B cell (primary cell): ENCODE data around the gene POLE. TPM values are rescaled to one million over a fixed set of nuclear protein-coding genes. Genes with fewer than 3 reads are reported as not detected.
A peak's percentile ranks its signal among the peaks of the same experiment; 100 is the strongest.

Source experiments
- ATAC-seq: fragments of 200-7000 bp; cut with Tn5 transposase; one replicate; pipeline ENCODE4 v1.10.0; 2021; ENCODE audit warnings: low read depth, mild to moderate bottlenecking, moderate number of reproducible peaks, moderate library complexity
- CTCF ChIA-PET: fragments of 350-600 bp; sonication (Branson Sonifier 250); formaldehyde crosslinking; loops from one replicate; lab custom pipeline; 2021; ENCODE audit warnings: antibody characterized with exemption, inconsistent platforms; lab: Charles Lee
- POLR2A ChIA-PET: fragments of 350-600 bp; sonication (Branson Sonifier 250); formaldehyde crosslinking; loops from one replicate; lab custom pipeline; 2021; ENCODE audit warnings: antibody characterized with exemption; lab: Charles Lee
- DNase-seq: peaks from one replicate; pipeline ENCODE4 v3.0.0; 2013
- H2AFZ ChIP-seq: 2 replicates; pipeline ENCODE4 v1.6.1; 2012; ENCODE audit warnings: mild to moderate bottlenecking, low read depth, low read length; ENCODE audit not compliant: insufficient read depth, poor library complexity, severe bottlenecking
- H3K27ac ChIP-seq, 2 donors: 1 replicate in 1 of 2; 2 replicates in 1 of 2; pipeline ENCODE4 v1.5.1; 2012 to 2013; ENCODE audit warnings: low read length in 2 of 2, mild to moderate bottlenecking in 2 of 2, moderate library complexity in 1 of 2
- H3K27me3 ChIP-seq, 4 experiments: fragments of 200-600 bp in 1 of 4; sonication (generic) in 1 of 4; replicated peaks in 1 of 4; 1 replicate in 2 of 4; 2 replicates in 2 of 4; pipeline versions ENCODE4 v1.6.1 to v1.7.0; 2013 to 2016; ENCODE audit warnings: low read length in 3 of 4, mild to moderate bottlenecking in 2 of 4, mixed read lengths in 1 of 4, moderate library complexity in 1 of 4; ENCODE audit not compliant: insufficient read depth in 4 of 4, control insufficient read depth in 3 of 4; ENCODE audit errors: control extremely low read depth in 1 of 4
- H3K36me3 ChIP-seq, 2 experiments: replicated peaks in 1 of 2; 1 replicate in 1 of 2; 2 replicates in 1 of 2; pipeline versions ENCODE4 v1.6.1 to v1.7.1; 2013; ENCODE audit warnings: low read length in 1 of 2; ENCODE audit not compliant: insufficient read depth in 2 of 2, control insufficient read depth in 1 of 2; ENCODE audit errors: control extremely low read depth in 1 of 2, extremely low read depth in 1 of 2
- H3K4me1 ChIP-seq, 2 donors: fragments of 200-600 bp in 1 of 2; sonication (generic) in 1 of 2; 1 replicate in 1 of 2; 2 replicates in 1 of 2; pipeline versions ENCODE4 v1.5.1 to v1.6.1; 2013 to 2017; ENCODE audit warnings: low read length in 2 of 2; ENCODE audit not compliant: control insufficient read depth in 2 of 2, insufficient read depth in 2 of 2
- H3K4me2 ChIP-seq: replicated peaks from 2 replicates; pipeline ENCODE3; 2012; ENCODE audit warnings: mild to moderate bottlenecking, low read depth, low read length; ENCODE audit not compliant: poor library complexity, severe bottlenecking
- H3K4me3 ChIP-seq, 5 experiments: fragments of 200-600 bp in 1 of 5; sonication (generic) in 1 of 5; 1 replicate in 3 of 5; 2 replicates in 2 of 5; pipeline versions ENCODE4 v1.5.1 to v1.7.0; 2011 to 2016; ENCODE audit warnings: low read length in 4 of 5, mild to moderate bottlenecking in 4 of 5, low read depth in 2 of 5, control low read depth in 1 of 5, moderate library complexity in 1 of 5; ENCODE audit not compliant: insufficient read depth in 1 of 5; ENCODE audit errors: control extremely low read depth in 1 of 5, extremely low read depth in 1 of 5
- H3K79me2 ChIP-seq: fragments of 200-600 bp; sonication (generic); one replicate; pipeline ENCODE4 v1.6.0; 2016; ENCODE audit warnings: low read length; ENCODE audit not compliant: control insufficient read depth, insufficient read depth
- H3K9ac ChIP-seq: fragments of 200-600 bp; sonication (generic); 2 replicates; pipeline ENCODE4 v1.6.1; 2017; ENCODE audit warnings: mild to moderate bottlenecking, low read length, moderate library complexity
- H3K9me3 ChIP-seq, 3 donors: one replicate each; pipeline versions ENCODE4 v1.6.1 to v1.7.1; 2013; ENCODE audit warnings: low read length in 2 of 3; ENCODE audit not compliant: control insufficient read depth in 2 of 3, insufficient read depth in 1 of 3; ENCODE audit errors: control extremely low read depth in 1 of 3
- H4K20me1 ChIP-seq: 2 replicates; pipeline ENCODE4 v1.6.0; 2012; ENCODE audit warnings: mild to moderate bottlenecking, low read length; ENCODE audit not compliant: insufficient read depth, control insufficient read depth, poor library complexity, severe bottlenecking
- H3K27ac Mint-ChIP-seq: one replicate; pipeline ENCODE4 v1.8.0; 2021; ENCODE audit warnings: mixed read lengths
- H3K27me3 Mint-ChIP-seq: one replicate; pipeline ENCODE4 v1.8.0; 2021; ENCODE audit warnings: mixed read lengths
- H3K4me1 Mint-ChIP-seq: one replicate; pipeline ENCODE4 v1.8.0; 2021; ENCODE audit warnings: mixed read lengths
- H3K4me3 Mint-ChIP-seq: one replicate; pipeline ENCODE4 v1.8.0; 2021; ENCODE audit warnings: mixed read lengths
- H3K9me3 Mint-ChIP-seq: one replicate; pipeline ENCODE4 v1.8.0; 2022; ENCODE audit warnings: mixed read lengths; ENCODE audit not compliant: insufficient read depth
- EZH2 ChIP-seq: IDR thresholded peaks from 2 replicates; pipeline ENCODE4 v1.6.1; 2012; ENCODE audit warnings: borderline replicate concordance, low read depth, mild to moderate bottlenecking, moderate library complexity, low read length; ENCODE audit not compliant: insufficient read depth, poor library complexity, severe bottlenecking
- WGBS: methylation state at CpG from one replicate; pipeline ENCODE4 v1.1.5; 2013; ENCODE audit warnings: missing lambda C conversion rate; ENCODE audit not compliant: insufficient coverage; 5-methylcytosine and 5-hydroxymethylcytosine counted together
- intact Hi-C: fragments of 100-400 bp; cut with micrococcal nuclease; formaldehyde crosslinking; loops from one replicate; pipeline ENCODE4 v1.10.0; 2022
- polyA plus RNA-seq: library from polyadenylated mRNA; depleted of rRNA; stranded (reverse); fragments of >200 nt; gene quantifications from 2 replicates; pipeline ENCODE4 v1.2.3, GENCODE V29; 2012
- total RNA-seq, 2 donors: library from RNA; stranded (reverse); fragments of 120-200 nt in 1 of 2; gene quantifications; 1 replicate in 1 of 2; 2 replicates in 1 of 2; pipeline versions ENCODE4 v1.2.3 to v1.2.4, GENCODE V29; 2013 to 2022
- TF ChIP-seq, protein P1 (sequence below): fragments of 200-600 bp; IDR thresholded peaks from one replicate; pipeline ENCODE4 v1.8.0; 2022; ENCODE audit warnings: antibody characterized with exemption, mild to moderate bottlenecking

Gene POLE
- total and polyA plus RNA-seq, 2 donors (not counting 1 experiment from before 2014, with no cell fraction given) = 32.0 to 62.0 TPM

DNA sequence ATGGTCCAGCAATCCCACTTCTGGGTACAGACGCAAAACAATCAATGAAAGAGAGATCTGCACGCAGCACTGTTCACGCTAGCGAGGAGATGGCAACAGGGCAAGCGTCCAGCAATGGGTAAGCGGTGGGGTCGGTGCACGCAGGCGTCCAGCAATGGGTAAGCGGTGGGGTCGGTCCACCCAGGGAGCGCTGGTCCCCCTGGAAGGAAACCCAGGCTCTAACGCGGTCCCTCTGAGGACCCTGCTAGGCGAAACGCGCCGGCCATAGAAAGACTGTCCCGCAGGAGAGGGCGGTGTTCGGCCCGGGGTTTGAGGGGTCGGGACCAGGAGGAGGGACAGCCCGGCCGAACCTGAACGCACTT, 22.9 kb upstream of the POLE start:
- peaks cover 44% of the 10 kb centered on the region for H3K79me2 ChIP-seq
- H3K36me3 ChIP-seq = peaks cover 3 to 5% of the 10 kb centered on the region in 2 experiments
- no peak for TF ChIP-seq EZH2
- TF ChIP-seq, protein P1, sequence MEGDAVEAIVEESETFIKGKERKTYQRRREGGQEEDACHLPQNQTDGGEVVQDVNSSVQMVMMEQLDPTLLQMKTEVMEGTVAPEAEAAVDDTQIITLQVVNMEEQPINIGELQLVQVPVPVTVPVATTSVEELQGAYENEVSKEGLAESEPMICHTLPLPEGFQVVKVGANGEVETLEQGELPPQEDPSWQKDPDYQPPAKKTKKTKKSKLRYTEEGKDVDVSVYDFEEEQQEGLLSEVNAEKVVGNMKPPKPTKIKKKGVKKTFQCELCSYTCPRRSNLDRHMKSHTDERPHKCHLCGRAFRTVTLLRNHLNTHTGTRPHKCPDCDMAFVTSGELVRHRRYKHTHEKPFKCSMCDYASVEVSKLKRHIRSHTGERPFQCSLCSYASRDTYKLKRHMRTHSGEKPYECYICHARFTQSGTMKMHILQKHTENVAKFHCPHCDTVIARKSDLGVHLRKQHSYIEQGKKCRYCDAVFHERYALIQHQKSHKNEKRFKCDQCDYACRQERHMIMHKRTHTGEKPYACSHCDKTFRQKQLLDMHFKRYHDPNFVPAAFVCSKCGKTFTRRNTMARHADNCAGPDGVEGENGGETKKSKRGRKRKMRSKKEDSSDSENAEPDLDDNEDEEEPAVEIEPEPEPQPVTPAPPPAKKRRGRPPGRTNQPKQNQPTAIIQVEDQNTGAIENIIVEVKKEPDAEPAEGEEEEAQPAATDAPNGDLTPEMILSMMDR = no peak
- ATAC-seq = no peak
- H3K9me3 ChIP-seq = peaks cover 0 to 46% (median 15%) of the 10 kb centered on the region in 3 donors
- H4K20me1 ChIP-seq = peaks cover 32% of the 10 kb centered on the region
- WGBS = 1% methylated on average over 26 of the region's 26 CpGs
- H3K4me3 Mint-ChIP-seq = peak overlapping the region; percentile 92
- H3K27ac ChIP-seq = peak overlapping the region; percentile 95 to 97
- POLR2A ChIA-PET = interaction anchor here (0.6 to 1.6 kb wide), 7 partner anchors 20 to 521 kb away, joined by 3 to 5 read pairs (median 4); partner anchors contain the start of genes ANKLE2 and GOLGA3
- intact Hi-C loops = loop anchor here (1.0 kb wide), 4 partner anchors 23 to 198 kb away; partner anchors contain the start of genes POLE and PXMP2
- H3K27ac Mint-ChIP-seq = peak overlapping the region; percentile 90
- CTCF ChIA-PET = interaction anchor here (1.2 kb wide), 1 partner anchor 15 kb away, joined by 3 read pairs; no protein-coding TSS in a partner anchor
- no peaks in the 10 kb centered on the region for H3K27me3 ChIP-seq
- peak overlapping the region; percentile 77 for H3K9ac ChIP-seq
- H3K27me3 Mint-ChIP-seq = no peaks in the 10 kb centered on the region
- H3K4me1 ChIP-seq = peaks cover 10 to 23% of the 10 kb centered on the region in 2 donors
- no peak for DNase-seq
- peaks cover 13% of the 10 kb centered on the region for H3K4me1 Mint-ChIP-seq
- peaks cover 10% of the 10 kb centered on the region for H3K9me3 Mint-ChIP-seq
- H3K4me3 ChIP-seq = peak overlapping the region; percentile 61 to 91 (median 79)
- peak overlapping the region; percentile 88 for H2AFZ ChIP-seq
- peak overlapping the region; percentile 81 for H3K4me2 ChIP-seq

DNA sequence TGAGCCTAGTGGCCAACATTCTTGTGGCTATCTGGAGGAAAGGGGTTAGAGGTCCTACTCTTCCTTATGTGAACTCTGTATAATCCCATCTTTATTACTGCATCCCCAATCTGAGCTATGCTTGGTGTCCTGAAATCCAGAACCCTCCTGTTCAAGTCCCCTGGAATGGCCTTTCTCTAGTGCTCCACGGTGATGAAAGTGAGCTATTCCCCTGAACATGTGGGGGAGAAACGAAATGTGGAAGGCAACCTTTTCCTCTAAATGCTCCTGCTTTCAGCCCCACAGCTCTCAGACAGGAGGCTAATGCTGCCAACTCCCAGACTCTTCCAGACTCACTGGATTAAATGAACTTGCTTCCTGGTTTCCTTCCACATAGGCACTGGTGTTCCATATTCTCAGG, 21.0 kb upstream of the POLE start:
- WGBS = 100% methylated on average over 2 of the region's 2 CpGs
- DNase-seq = no peak

More for the DNA sequence above, 21.0 kb upstream of the POLE start:
- peak overlapping the region; percentile 32 for H3K4me3 Mint-ChIP-seq
- Histone ChIP-seq H3K4me1 (peaks cover 10 to 23% of the 10 kb centered on the region in 2 donors), H3K27ac (no peak overlapping the region), H3K9ac (no peak overlapping the region), H3K4me3 (no peak overlapping the region), H4K20me1 (peaks cover 14% of the 10 kb centered on the region), H3K9me3 (peaks cover 0 to 50% (median 15%) of the 10 kb centered on the region in 3 donors), H3K36me3 (peaks cover 3 to 8% of the 10 kb centered on the region in 2 experiments), H3K79me2 (peaks cover 26% of the 10 kb centered on the region), H2AFZ (no peak overlapping the region), H3K4me2 (no peak overlapping the region), H3K27me3 (no peaks in the 10 kb centered on the region)
- H3K27me3 Mint-ChIP-seq = no peaks in the 10 kb centered on the region
- ChIA-PET CTCF (no interaction called here), POLR2A (interaction anchor here (0.5 kb wide), 1 partner anchor 75 kb away, joined by 3 read pairs; no protein-coding TSS in a partner anchor)
- peak overlapping the region; percentile 12 for H3K27ac Mint-ChIP-seq
- peaks cover 11% of the 10 kb centered on the region for H3K9me3 Mint-ChIP-seq
- peaks cover 15% of the 10 kb centered on the region for H3K4me1 Mint-ChIP-seq
- no peak for ATAC-seq
- intact Hi-C loops = no loop called here
- no peak for TF ChIP-seq EZH2
- TF ChIP-seq, protein P1 = no peak
